Testis (tissue), 2 donors: ENCODE data around the gene MLXIP.

Experiments used
- POLR2A ChIP-seq: fragments of 450-650 bp; IDR thresholded peaks from one replicate; pipeline ENCODE4 v1.6.1; 2017; ENCODE audit warnings: antibody characterized with exemption, mild to moderate bottlenecking, moderate library complexity
- TF ChIP-seq, protein P1 (sequence below), 3 experiments: fragments of 450-650 bp in 2 of 3; fragments of 200-600 bp in 1 of 3; sonication (generic) in 1 of 3; IDR thresholded peaks; one replicate each; pipeline ENCODE4 v1.5.1; 2016 to 2019; ENCODE audit warnings: antibody characterized with exemption in 3 of 3, mild to moderate bottlenecking in 2 of 3, moderate library complexity in 1 of 3

DNA sequence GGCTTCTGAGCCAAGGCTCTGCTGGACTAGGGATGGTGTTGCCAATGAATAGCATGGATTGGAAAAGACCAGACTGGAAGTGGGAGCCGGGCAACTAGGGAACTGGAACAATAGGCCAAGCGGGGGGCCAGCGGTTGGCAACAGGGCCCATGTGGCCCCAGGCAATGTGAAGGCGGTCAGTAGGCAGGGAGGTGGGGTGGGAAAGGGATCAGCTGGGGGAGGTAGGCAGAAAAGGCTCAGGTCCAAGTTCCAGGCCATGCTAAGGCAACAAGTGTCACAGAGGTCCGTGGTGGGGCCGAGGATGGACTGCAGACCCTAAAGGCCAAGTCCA, 14.9 kb upstream of the MLXIP start:
- TF ChIP-seq, protein P1, sequence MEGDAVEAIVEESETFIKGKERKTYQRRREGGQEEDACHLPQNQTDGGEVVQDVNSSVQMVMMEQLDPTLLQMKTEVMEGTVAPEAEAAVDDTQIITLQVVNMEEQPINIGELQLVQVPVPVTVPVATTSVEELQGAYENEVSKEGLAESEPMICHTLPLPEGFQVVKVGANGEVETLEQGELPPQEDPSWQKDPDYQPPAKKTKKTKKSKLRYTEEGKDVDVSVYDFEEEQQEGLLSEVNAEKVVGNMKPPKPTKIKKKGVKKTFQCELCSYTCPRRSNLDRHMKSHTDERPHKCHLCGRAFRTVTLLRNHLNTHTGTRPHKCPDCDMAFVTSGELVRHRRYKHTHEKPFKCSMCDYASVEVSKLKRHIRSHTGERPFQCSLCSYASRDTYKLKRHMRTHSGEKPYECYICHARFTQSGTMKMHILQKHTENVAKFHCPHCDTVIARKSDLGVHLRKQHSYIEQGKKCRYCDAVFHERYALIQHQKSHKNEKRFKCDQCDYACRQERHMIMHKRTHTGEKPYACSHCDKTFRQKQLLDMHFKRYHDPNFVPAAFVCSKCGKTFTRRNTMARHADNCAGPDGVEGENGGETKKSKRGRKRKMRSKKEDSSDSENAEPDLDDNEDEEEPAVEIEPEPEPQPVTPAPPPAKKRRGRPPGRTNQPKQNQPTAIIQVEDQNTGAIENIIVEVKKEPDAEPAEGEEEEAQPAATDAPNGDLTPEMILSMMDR (IDR thresholded peaks at IDR 0.05), result no peak
- no peak for TF ChIP-seq POLR2A
